HG03442 (cell line): ENCODE data around the gene TRIM52.

ENCODE experiments used
- ATAC-seq: cut with Tn5 transposase; IDR thresholded peaks from one replicate; pipeline ENCODE4 v1.9.1; 2021; ENCODE audit warnings: mild to moderate bottlenecking, moderate library complexity; ENCODE audit not compliant: unreplicated experiment

TRIM52 gene

DNA sequence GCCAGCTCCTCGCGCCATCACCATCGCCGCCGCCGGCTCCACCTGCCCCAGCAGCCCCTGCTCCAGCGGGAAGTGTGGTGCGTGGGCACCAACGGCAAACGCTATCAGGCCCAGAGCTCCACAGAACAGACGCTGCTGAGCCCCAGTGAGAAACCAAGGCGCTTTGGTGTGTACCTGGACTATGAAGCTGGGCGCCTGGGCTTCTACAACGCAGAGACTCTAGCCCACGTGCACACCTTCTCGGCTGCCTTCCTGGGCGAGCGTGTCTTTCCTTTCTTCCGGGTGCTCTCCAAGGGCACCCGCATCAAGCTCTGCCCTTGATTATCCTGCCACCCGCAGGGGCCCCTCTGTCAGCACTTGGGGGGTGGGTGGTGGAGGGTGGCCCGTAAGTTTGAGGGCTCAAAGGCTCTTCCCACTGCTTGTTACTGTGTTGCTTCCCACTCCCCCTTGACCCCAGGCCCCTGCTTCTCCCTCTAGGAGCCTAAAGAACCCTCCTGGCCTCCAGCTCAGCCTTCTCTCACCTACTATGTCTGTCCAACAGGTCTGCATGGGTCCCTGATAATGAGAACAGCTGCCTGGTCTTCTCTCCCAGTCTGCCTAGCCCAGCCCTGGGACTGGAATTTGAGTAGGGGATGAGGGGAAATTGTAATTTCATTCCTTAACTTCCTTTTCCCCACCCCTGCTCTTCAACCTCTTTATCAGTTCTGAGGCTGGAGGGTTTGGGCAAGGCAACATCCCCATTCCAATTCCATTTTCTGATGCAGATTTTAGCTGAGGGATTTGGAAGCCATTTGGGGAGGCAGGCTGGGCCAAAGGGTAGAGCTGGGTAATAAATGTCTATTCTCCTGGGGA lies 26.3 kb downstream of the TRIM52 start:
- no peak for ATAC-seq

DNA sequence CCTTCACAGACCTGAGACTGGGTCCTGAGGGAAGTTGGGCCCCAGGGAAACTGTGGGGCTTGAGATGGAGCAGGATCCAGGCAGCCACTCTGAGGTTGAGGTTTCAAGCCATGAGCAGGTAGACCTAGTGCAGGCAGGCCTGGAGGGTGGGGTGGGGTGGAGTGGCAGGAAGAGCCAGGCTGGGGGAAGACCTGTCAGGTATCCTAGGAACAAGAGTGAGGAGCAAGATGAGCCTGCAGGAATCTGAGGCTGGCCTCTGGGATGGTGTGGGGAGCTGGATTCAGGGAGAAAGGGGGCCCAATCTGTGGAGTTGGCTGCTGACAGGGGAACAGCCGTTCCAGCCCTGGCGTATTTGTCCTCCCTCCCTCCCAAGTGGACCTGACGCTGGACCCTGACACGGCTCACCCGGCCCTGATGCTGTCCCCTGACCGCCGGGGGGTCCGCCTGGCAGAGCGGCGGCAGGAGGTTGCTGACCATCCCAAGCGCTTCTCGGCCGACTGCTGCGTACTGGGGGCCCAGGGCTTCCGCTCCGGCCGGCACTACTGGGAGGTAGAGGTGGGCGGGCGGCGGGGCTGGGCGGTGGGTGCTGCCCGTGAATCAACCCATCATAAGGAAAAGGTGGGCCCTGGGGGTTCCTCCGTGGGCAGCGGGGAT lies 27.0 kb downstream of the TRIM52 start:
- no peak for ATAC-seq

DNA sequence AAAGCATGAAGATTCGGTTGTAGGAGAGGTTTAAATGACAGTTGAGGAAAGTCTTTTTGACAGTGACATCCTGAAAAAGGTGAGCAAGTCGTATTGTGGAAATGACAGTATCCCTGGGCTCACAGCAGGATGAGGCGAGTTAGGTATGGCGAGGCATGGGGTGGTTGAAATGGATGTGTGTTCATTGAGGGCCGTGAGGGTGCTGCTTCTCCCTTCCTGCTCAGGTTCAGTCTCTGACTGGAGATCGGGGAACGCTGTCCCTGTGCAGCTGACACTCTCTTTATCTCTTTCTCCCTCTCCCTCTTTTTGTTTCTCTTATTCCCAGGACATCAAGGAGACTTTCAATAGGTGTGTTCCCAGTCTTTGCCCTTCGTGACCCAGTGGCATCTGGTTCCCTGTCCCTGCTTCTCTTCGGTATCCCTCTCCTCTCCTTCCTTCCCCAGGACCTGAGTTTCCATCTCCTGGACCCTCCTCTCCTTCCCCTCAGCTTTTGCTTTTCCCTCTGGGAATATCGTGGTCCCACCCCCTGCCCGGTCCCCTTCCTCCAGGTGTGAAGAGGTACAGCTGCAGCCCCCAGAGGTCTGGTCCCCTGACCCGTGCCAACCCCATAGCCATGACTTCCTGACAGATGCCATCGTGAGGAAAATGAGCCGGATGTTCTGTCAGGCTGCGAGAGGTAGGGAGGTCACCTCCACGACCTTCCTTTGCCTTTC lies 27.7 kb downstream of the TRIM52 start:
- ATAC-seq = no peak

DNA sequence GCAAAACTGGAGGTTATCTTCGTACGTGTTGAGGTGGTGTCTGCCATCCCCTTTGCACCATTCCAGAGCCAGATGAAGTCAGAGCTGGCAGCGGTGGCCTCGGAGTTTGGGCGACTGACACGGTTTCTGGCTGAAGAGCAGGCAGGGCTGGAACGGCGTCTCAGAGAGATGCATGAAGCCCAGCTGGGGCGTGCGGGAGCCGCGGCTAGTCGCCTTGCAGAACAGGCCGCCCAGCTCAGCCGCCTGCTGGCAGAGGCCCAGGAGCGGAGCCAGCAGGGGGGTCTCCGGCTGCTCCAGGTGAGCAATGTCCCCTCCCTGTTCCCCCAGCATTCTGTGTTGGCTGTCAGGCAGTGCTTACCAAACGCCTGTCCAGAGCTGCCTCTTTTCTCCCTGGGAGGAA lies 28.4 kb downstream of the TRIM52 start:
- no peak for ATAC-seq

DNA sequence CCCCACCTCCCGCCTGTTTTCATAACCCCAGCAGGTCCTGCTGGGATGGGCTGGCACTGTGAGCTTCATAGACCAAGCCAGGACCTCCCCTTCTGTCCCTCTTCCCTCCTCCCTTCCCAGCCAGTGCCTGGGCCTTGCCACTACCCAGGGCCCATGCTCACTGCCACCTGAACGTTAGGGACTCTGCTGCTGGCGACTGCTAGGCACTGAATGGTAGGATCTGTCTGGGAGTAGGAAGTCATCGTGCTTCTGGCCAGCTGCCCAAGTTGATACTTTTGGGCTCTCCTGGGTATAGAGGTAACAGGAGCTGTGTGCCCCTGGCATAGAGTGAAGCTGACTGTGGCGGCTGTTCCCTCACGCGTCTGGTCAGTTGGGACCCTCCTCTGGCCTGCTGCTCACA lies 29.5 kb downstream of the TRIM52 start:
- ATAC-seq = no peak

DNA sequence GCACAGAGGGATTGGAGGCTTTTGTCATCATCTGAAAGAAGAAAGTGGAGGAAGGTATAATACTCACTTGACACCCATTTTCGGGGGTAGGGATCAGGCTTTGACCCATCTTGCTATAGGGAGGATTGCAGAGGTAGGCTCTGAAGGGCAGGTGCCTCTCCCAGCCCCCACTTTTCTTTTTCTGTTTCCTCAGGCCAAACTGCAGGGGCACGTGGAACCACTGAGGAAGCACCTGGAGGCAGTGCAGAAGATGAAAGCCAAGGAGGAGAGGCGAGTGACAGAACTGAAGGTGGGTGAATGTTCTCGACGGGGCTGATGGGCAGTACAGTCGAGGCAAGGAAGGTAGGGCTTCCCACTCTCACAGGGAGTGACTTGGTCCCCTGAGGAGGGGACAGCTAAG lies 30.4 kb downstream of the TRIM52 start:
- ATAC-seq = no peak

DNA sequence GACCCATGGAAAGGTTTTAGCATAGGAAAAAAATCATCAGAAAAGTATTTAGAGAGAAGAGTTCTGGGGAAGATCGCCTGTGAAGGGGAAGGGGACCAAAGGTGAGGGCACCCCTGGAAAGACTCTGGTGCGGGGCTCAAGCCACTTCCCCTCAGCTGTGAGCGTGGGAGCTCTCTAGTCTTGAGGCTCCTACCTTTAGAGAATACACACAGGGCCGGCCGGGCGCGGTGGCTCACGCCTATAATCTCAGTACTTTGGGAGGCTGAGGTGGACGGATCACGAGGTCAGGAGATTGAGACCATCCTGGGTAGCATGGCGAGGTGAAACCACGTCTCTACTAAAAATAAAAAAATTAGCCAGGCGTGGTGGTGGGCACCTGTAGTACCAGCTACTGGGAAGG lies 30.9 kb downstream of the TRIM52 start:
- no peak for ATAC-seq

DNA sequence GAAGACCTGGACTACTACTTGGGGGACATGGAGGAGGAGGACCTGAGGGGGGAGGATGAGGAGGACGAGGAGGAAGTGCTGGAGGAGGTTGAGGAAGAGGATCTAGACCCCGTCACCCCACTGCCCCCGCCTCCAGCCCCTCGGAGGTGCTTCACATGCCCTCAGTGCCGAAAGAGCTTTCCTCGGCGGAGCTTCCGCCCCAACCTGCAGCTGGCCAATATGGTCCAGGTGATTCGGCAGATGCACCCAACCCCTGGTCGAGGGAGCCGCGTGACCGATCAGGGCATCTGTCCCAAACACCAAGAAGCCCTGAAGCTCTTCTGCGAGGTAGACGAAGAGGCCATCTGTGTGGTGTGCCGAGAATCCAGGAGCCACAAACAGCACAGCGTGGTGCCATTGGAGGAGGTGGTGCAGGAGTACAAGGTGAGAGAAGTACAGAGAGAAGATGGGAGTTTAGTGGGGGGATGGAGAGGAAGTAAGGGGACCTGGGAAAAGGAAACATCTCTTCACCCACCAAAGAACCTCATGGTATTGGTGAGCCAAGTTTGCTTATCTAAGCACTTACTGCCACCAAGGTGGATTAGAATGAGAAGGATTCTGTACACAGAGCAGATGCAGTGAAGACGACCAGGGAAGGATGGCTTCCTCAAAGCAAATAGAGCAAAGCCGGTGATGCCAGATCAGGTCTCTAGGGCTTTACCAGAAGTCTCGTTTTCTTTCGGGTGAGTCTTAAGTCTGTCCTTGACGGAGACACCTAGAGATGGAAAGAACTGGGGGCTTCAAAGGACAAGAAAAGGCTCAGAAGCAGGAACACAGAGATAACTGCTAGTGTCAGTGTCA lies 36.3 kb downstream of the TRIM52 start:
- ATAC-seq = no peak

DNA sequence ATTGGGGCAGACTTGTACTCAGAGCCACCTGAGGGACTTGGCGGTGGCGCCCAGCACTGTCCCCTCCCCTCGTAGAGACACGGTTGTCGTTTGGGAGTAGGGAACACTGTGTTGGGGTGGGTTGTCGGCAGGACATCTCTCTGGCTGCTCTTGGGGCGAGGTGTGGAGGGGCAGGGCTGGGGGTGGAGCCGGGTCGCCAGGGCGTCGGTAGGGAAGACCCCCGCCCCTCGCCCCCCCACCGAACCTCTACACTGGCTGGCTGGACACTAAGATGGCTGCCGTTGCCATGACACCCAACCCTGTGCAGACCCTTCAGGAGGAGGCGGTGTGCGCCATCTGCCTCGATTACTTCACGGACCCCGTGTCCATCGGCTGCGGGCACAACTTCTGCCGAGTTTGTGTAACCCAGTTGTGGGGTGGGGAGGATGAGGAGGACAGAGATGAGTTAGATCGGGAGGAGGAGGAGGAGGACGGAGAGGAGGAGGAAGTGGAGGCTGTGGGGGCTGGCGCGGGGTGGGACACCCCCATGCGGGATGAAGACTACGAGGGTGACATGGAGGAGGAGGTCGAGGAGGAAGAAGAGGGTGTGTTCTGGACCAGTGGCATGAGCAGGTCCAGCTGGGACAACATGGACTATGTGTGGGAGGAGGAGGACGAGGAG lies 37.1 kb downstream of the TRIM52 start:
- no peak for ATAC-seq

DNA sequence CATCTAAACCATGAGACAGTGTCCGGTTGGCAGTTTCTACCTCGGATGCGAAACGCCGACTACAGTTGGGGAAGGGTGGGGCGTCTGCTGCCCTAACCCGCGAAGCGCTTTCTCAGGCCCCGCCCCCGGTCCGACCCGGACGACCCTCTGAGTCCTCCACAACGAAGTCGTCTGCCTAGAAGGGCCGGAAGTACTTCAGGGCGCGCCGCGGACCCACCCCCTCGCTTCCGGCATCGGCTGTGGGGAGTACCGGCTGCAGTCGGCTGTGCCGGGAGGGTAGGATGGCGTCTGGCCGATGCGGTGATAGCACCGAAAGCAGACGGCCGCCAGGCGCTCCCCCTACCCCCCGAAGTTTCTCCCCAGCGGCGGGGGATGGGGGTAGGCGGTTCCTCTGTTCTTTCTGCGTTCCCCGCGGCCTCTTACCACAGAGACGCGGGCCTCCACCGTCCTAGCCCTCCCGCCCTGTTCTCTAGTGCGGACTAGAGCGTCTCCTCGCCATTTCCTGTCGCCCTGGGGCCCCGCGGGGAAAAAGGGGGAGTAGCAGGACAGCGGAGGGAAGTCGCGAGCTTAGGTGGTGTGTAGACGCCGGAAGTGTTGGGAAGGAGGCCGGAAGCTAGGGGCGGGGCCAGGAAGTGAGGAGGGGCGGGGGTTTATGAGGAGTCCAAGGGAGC lies 37.8 kb downstream of the TRIM52 start, which contains the start of gene TRIM41:
Gene TRIM41, plus strand, starts transcription at position 224 of the 671 bp plus-strand sequence. CDS start 719 bp downstream, outside the sequence.
- peak; percentile 52 for ATAC-seq

DNA sequence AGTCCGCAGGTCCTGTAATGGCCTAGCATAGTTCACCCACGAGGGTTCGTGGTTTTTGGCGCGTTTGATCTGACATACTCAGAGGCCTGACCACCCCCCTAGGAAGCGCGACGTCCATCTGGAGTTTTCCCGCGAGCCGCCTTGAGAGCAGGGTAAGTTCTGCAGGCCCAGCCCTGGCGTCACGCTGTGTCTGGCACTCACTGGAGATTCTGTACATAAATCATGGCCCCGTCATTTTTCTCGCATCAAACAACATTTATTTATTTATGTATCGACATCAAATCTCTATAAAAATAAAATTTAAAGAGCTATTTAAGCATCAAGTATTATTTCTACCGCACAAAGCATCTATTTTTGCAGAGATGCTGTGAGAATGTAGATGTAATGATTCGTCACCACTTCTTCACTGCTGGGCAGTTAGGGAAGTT lies 38.3 kb downstream of the TRIM52 start:
- no peak for ATAC-seq

DNA sequence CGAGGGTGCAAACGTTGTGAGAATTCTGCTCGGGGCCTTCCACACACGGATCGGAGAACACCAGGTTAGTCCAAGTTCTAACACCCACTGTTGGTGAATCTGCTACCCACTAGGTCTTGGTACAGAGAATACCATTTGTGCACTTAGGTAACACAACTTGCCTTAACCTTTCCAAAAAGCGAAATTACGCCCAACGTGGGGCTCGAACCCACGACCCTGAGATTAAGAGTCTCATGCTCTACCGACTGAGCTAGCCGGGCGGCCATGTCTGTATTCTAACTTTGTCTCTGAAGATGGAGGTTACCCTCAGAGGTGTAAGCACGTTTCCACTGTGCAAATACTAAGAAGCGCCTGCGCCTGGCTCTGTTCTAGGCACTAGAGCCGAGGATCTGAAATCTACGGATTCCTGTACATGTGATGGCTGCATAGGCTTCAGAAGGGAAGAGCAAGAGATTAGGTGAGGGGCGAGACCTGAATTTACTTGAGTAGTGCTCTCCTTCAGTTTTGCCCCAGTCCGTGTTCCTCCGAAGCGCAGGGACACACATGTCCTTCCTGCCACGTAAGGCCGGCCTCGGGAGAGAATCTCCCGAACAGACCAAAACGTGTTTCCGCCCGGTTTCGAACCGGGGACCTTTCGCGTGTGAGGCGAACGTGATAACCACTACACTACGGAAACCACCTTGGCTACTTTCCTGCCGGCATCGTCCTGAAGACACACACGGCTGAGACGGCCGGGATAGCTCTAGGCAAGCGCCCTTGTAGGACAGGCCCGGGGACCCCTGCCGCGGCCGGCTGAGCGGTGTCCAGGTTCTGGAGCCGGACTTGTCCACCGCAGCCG lies 38.9 kb downstream of the TRIM52 start:
- ATAC-seq = peak; percentile 27

DNA sequence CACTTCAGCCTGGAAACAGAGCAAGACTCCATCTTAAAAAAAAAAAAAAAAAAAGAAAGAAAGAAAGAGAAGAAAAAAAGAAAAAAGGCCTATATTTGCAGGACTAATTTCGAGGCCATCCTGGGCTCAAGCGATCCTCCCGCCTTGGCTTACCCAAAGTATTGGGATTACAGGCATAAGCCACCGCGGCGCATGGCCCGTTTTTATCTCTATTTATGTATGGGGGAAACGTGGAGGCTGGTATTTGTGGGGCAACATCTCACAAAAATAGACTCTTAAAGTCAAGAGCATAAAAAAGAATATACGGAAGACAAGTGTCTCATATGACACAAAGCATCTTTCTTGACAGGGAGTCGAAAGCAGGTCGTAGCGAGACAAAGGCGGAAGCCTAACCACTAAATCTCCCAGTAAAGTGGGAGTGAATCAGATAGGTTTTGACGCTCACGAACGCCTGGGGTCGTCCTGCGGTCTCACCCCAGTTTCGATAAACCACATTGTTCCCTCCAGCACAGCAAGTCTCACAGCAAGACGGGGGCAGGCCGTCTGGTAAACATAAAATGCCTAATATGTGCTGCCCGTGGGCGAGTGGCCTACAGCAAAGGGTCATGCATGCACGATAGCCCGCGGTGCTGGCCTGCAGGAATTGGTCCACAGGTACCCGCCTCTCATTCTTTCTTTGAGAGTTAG lies 39.7 kb downstream of the TRIM52 start:
- ATAC-seq = no peak

DNA sequence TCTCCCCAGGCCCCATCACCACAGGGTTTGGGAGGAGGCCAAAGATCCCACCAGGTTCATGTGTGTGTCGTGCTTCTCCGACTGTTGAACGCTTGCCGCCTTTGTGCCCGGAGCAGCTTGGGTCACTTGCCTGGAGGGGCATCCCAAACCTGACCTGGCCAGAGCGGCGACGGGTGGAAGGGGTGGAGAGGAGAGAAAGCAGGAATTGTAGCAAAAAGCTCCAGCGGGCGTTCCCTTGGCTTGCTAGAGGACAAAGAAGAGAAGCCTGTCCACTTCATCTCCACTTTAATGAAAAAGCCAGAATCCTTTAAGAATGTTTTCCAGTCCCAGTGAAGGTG lies 40.8 kb downstream of the TRIM52 start:
- no peak for ATAC-seq

DNA sequence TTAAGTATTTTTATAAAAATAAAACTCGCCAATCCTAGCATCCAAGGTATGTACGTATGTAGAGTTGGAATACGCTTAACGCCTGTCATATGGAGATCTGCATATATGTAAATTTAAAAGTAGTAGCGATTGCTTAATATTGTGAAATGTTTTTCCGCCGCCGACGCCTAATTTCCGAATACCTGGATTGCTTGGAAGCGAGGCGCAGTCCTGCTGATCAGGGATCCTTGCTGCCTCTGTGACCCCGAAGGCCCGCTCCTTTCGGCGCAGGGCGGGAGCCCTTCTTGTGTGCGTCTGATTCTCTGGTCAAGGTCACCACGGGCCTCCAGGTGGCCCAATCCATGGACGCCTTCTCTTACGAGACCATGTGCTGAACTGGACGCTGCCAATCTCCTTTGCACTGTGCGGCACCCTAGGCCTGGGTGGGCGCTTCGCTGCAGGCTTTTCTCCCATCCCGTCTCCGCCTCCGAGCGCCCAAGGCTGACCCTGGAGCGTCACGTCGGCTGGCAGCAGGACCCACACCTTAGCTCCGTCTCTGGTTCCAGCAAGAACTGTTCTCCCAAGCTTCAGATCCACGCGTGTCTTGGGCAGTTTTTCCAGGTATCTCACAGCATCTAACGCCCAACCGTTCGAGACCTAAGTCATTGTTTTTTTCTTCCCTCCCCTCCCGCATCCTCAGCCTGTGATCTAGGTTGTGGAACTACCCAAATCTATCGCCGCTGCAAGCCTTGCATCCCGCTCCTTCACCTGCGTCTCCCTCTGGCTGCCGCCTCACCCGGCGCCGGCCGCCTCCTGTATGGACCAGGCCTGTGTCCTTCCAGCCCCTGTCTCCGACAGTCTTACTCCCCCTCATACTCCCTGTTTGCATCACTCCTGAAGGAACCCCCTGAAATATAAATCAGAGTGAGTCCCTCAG lies 41.4 kb downstream of the TRIM52 start:
- ATAC-seq = no peak

DNA sequence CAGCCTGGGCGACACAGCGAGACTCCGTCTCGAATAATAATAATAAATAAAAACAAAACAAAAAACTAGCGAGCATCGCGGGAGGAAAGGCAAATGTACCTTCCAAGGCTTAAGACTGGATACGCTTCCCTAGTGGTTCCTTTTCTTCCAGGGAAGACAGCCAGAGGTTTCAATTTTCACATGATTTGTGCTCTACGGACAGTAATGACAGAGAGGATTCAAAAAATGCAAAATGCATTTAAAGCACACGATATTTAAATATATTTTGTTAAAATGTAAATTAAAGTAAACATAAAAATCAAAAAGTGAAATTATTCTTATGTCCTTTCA lies 42.2 kb downstream of the TRIM52 start:
- no peak for ATAC-seq

DNA sequence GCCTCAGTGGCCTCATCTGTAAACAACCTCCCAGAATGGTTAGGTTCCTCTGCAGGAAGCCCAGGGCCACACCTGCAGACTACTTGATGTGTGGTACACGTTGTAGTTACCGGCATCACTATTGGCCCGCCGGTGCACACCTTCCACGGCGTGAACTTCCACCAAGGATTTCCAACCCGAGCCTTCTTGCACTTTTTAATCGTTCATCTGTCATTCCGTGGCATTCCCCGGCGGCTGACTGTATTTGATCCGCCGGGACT lies 43.2 kb downstream of the TRIM52 start:
- ATAC-seq = peak; percentile 10
